GM19240 (cell line): ENCODE data around the gene CD164L2.

ENCODE experiments used
- DNase-seq: peaks from one replicate; pipeline ENCODE4 v3.0.0; 2011; ENCODE audit warnings: low spot score; ENCODE audit not compliant: insufficient read length

Gene CD164L2

DNA sequence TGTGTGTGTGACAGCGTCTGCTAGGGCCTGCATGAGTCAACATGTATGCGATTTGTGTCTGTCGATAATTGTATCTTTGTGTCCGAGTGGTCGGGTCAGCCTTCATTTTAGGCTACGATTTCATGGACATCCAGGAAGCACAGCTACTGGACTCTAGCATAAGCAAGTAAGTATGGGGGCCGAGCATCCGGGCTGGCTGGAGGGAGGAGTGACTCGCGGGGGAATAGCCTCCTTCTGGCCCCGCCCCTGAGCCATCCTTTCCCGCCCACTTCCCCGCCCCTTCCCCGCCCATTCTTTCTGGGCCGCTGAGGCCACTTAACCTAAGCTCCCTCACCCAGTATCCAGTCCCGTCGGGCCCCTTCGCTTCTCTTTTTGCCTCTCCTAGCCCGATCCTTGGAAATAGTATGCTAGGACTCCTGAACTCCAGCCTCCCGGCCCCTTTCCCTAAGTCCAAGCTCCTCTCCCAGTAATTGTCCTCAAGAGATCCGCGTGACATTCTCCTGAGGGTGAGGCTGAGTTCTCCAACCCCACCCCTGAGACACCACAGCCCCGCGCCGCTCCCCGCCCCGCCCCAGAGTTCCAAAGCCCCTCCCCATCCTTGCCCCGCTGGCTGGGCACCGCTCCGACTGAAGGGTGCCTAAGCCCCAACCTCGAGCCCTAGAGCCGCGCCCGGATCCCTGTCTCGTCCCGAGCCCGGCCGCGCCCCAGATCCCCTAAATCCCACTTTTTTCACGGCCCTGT lies 17.6 kb downstream of the CD164L2 start:
- peak; percentile 89 for DNase-seq

DNA sequence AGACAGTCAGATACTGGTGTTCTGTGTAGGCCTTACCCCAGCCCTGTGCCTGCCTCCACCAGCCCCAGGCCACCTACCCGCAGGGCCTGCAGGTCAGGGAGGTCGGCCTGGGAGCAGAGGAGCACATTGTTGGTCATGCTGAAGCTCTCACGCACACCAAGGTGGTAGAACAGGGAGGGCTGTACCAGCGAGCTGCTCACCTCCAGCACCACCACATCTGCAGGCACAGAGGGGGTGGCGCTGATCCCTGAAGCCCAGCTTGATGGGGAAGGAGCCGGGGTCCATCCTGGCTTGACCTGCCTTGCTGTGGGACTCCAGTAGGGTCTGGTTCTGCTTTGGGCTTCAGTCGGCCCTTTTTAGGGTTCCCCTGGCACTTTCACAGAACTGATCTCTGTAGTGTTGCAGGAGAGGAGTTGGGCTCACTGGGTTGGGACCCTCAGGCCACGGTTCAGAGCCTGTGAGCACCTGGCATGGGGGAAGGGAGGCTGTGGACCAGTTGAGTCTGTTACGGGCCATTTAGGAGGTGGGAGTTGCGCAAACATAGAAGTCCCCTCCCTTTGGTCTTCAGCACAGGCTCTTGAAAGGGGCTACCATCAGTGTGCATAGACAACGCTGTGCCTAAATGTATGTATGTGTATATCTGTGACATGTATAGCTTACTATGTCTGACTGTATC lies 18.3 kb downstream of the CD164L2 start:
- DNase-seq: no peak

DNA sequence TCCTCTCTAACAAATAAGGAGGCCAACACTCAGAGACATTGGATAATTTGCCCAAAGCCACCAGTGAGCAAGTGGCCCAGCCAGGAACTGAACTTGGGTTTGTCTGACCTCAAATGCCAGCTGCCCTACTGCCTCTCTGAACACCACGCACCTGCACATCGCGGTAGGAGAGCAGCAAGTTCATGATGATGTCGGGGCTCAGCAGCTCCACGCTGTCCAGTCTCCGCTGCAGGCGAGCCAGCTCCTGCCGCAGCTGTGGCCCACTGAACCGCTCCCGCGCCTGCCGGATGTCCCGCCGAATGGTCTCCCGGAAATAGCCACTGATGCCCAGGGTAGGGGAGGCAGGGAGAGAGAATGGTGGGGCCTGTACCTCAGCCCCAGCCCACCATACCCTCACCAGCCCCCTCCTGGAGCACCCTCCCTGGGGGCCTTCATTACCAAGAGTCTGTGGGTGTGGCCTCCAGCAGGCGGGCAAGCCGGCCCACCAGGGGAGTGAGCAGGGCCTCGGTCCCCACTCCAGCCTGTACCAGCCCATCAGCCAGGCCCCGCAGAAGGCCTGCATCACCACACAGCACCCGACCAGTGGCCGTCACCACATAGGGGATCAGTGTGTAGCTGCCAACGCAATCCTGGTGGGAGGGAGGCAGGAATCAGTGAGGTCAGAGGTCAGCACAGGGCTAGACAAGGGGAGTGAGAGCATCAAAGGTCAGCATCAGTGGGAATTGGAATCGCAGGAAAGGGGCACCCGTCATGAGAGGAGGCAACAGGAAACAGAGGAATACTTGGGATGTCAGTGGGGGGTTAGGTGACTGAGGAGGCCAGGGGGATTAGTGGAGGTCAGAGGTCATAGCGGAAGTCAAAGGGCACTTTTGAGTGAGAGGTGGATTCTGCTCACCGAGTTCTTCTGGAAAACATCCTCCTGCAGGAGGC lies 19.1 kb downstream of the CD164L2 start:
- no peak for DNase-seq

DNA sequence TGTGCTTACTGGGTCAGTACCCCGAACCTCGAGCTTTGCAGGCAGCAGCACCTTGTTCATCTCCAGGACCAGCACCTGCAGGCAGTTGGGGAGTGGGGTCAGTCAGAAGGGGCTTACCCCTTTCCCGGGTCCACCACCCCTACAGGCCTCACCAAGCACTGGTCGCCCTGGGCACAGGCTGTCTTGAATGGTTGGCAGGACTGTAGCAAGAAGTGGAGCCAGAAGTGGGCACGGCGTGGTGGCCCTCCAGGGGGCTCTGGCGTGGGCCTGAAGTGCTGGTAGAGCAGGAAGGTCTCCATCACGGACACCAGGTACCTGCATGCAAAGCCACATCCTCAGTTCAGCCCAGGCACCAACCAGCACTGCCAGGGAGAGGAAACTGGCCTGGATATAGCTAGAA lies 21.6 kb downstream of the CD164L2 start:
- no peak for DNase-seq

- DNase-seq: no peak
Observed at GRCh38 chr1:27361044-27361402, 22.1 kb downstream of the CD164L2 start.

DNA sequence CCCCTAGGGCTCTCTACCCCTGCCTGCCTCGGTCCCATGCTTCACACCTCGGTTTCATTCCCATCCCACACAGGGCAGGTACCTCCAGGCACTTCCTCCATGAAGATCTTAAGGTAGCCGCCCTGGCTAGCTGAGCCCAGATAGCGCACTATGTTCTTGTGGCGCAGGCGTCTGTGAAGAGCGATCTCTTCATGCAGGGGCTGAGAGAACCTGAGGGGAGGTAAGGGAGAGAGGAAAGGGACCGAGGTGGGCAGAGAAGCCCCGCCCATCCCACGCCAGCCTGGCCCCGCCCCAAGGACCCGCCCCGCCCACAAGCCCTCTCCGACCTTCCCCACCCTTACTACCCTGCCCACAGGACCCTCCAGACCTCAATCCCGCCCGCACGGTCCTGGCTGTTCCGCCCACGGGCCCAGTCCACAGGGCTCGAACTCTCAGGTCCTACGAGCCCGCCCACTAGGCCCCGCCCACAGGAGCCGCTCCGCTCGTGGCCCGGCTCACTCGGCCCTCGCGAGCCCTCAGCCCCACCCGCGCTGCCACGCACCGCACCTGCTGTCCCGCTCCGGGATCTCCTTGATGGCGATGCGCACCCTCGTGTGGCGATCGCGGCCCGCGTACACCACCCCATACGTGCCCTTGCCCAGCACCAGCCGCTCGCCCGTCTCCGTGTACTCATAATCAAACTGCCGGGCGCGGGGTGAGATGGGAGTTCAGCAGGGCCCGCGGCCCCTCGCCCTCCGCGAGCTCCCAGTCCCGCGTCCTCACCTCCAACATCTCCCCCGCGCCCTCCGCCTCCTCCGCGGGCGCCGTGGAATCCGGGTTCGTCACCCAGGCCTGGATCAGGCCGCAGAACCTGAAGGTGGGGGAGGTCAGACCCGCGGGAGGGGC lies 22.7 kb downstream of the CD164L2 start:
- no peak for DNase-seq

- no peak for DNase-seq
Observed at GRCh38 chr1:27359822-27360158, 23.3 kb downstream of the CD164L2 start.

DNA sequence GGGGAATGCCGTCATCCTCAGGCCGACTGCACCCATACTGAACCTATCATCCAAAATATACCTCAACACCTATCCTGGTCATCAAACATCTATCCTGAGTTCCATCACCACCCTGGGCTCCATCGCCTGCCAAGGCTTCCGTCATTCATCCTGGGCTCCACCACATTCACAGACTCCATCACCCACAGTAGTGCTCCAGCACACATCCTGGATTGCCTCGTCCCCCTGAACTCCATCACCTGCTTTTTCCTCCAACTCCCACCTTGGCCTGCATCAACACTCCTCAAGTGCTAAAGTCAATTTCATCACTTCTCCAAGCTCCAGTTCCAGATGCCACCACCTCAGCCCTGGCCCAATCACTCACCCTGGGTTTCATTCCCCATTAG lies 24.2 kb downstream of the CD164L2 start:
- no peak for DNase-seq

GRCh38 chr1:27358038-27358927 lies 24.9 kb downstream of the CD164L2 start:
- DNase-seq: no peak

DNA sequence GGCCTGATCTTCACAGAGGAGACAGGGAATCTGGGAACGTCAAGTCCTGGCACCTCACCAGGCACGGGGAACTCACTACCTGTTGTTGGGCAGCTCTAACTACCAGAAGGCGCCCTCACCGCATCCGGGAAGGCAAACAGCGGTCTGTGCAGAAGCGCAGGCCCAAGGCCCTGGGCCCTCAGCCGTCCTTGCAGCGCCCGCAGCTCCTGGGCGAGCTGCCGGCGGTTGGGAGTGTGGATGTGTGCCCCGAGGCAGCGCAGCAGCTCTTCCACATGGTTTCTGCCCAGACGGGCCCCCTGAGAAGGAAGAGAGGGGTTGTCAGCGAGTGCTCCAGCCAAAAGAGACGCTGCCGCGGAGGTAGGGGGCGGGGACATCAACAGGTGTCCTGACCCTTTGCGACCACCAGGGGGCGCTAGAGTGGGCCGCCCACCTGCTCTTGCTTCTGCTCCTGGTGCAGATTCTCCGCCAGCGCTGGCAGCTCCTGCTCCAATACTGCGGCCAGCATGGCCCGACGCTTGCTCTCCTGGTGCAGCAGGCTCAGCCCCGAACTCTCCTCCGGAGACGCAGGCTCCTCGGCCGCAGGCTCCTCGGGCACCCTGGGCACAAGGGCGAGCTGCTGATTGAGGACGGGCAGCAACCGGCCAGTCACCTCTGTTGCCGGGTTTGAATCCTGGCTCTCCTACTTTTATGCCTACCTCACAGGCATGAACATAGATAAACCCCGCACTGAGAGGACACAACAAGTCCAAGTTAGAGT lies 25.7 kb downstream of the CD164L2 start:
- peak; percentile 97 for DNase-seq

- DNase-seq: no peak
Observed at GRCh38 chr1:27356619-27357280, 26.4 kb downstream of the CD164L2 start.

GRCh38 chr1:27356277-27356618 lies 26.9 kb downstream of the CD164L2 start:
- no peak for DNase-seq

- no peak for DNase-seq
Observed at GRCh38 chr1:27355683-27356082, 27.4 kb downstream of the CD164L2 start.

GRCh38 chr1:27353629-27354028 lies 29.5 kb downstream of the CD164L2 start:
- no peak for DNase-seq

GRCh38 chr1:27353166-27353565 lies 30.0 kb downstream of the CD164L2 start:
- no peak for DNase-seq

- no peak for DNase-seq
Observed at GRCh38 chr1:27351541-27352107, 31.5 kb downstream of the CD164L2 start.

GRCh38 chr1:27350663-27351540 lies 32.2 kb downstream of the CD164L2 start:
- DNase-seq: no peak
